ENCODE measurements around the gene ABTB2. TPM values are rescaled to one million over a fixed set of nuclear protein-coding genes. Genes with fewer than 3 reads are reported as not detected.

The ABTB2 gene
- total RNA-seq, 1 experiment from 2014 or later: 3.1 TPM

DNA sequence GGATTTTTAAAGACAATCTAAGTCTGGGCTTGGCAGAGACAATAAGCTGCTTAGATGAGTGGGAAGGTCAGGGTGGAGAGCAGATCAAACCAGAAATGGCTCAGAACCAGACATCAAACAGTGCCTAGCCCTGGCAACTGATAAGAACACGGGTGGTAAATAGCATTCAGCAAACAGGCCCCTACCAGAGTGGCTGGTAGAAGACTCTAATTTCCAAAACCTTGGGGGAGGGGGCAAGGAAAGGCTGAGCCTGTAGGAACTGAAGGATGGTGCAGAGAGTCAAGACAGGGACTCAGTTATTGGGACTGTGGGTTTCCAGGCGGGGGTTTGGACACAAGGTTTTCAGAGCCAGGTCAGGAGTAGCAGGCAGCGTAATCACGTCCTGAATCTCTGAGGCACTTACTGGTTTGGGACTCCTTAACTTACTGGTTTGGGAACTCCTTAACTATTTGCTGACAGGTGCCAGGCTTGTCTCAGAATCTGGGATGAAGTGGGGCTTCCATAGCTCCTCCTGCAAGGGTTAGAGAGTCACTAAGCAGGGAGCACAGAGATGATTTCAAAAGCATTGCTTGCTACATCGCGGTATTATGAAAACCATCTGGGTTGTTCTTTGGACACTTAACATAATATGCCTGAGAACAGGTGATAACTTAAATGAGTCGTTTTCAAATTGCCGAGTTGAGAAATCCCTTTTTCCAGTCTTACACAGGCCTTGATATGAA is 5.7 kb upstream of the ABTB2 start:
- H3K27me3 Mint-ChIP-seq (ENCODE audit: insufficient read depth, unreplicated experiment): no peaks in the 10 kb centered on the region
- DNase-seq (ENCODE audit: unreplicated experiment): no peak
- H3K9me3 Mint-ChIP-seq (ENCODE audit: unreplicated experiment): no peaks in the 10 kb centered on the region
- H3K27ac Mint-ChIP-seq (ENCODE audit: low read depth, unreplicated experiment): no peak overlapping the region
- intact Hi-C loops (cut with micrococcal nuclease): no loop called here
- TF ChIP-seq, protein P1, sequence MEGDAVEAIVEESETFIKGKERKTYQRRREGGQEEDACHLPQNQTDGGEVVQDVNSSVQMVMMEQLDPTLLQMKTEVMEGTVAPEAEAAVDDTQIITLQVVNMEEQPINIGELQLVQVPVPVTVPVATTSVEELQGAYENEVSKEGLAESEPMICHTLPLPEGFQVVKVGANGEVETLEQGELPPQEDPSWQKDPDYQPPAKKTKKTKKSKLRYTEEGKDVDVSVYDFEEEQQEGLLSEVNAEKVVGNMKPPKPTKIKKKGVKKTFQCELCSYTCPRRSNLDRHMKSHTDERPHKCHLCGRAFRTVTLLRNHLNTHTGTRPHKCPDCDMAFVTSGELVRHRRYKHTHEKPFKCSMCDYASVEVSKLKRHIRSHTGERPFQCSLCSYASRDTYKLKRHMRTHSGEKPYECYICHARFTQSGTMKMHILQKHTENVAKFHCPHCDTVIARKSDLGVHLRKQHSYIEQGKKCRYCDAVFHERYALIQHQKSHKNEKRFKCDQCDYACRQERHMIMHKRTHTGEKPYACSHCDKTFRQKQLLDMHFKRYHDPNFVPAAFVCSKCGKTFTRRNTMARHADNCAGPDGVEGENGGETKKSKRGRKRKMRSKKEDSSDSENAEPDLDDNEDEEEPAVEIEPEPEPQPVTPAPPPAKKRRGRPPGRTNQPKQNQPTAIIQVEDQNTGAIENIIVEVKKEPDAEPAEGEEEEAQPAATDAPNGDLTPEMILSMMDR (IDR thresholded peaks at IDR 0.05; ENCODE audit: unreplicated experiment): no peak
- ChIA-PET POLR2A (no interaction called here), CTCF (interaction anchor here (0.5 to 9.8 kb wide), 9 partner anchors 13 to 190 kb away, joined by 3 to 158 read pairs (median 5); no protein-coding TSS in a partner anchor)
- no TSS peak for BruUV-seq (replicated peaks)
- H3K36me3 Mint-ChIP-seq (ENCODE audit: insufficient read depth, unreplicated experiment): no peaks in the 10 kb centered on the region
- H3K4me1 Mint-ChIP-seq (ENCODE audit: insufficient read depth, unreplicated experiment): peaks cover 8% of the 10 kb centered on the region
- no peak overlapping the region for H3K4me3 Mint-ChIP-seq (ENCODE audit: unreplicated experiment)

DNA sequence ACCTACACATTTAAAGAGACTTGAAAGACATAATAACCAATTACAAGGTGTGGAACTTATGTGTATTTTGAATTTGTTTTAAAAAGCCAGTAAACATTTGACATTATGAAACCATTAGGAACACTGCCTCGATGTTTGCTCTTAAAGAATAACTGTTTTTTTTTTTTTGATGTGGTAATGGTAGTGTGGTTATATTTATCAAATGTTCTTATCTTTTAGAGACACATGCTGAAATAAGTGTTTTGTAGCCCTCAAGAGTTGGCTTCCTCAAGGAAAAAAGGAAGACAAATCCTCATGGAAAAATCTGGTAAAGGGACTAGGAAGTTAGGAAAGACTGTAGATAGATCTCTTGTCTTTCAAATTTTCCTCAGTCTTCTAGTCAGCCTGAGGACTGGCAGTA is 2.2 kb upstream of the ABTB2 start:
- no peaks in the 10 kb centered on the region for H3K36me3 Mint-ChIP-seq (ENCODE audit: insufficient read depth, unreplicated experiment)
- BruUV-seq (replicated peaks): no TSS peak

DNA sequence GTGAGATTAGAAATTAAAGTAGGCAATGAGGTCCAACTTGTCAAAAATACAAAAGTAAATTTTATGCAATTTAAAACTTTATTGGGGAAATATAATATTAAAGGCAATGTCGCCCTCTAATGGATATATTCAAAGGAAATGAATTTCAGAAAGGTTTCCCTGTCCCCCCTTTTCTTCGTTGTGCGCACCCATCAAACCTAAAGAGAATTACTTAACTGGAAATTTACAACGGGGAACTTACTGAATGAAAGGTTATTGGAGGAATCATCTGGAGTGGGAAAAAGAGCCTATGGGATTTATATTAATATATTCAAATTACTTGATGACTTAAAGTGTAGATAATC is 1.7 kb upstream of the ABTB2 start:
- POLR2A ChIA-PET: no interaction called here
- no TSS peak for BruUV-seq (replicated peaks)
- DNase-seq (ENCODE audit: unreplicated experiment): no peak

More for the DNA sequence above, 2.2 kb upstream of the ABTB2 start:
- TF ChIP-seq, protein P1 (IDR thresholded peaks at IDR 0.05; ENCODE audit: unreplicated experiment): no peak
- no peak overlapping the region for H3K27ac Mint-ChIP-seq (ENCODE audit: low read depth, unreplicated experiment)
- no peak for DNase-seq (ENCODE audit: unreplicated experiment)
- no peak overlapping the region for H3K4me3 Mint-ChIP-seq (ENCODE audit: unreplicated experiment)
- ChIA-PET CTCF (interaction anchor here (1.1 to 4.5 kb wide), 3 partner anchors 16 to 186 kb away, joined by 3 to 62 read pairs (median 10); no protein-coding TSS in a partner anchor), POLR2A (no interaction called here)
- no peaks in the 10 kb centered on the region for H3K27me3 Mint-ChIP-seq (ENCODE audit: insufficient read depth, unreplicated experiment)
- peaks cover 8% of the 10 kb centered on the region for H3K4me1 Mint-ChIP-seq (ENCODE audit: insufficient read depth, unreplicated experiment)
- no peaks in the 10 kb centered on the region for H3K9me3 Mint-ChIP-seq (ENCODE audit: unreplicated experiment)
- intact Hi-C loops (cut with micrococcal nuclease): no loop called here

More for the DNA sequence above, 1.7 kb upstream of the ABTB2 start:
- CTCF ChIA-PET: no interaction called here
- Mint-ChIP-seq H3K36me3 (ENCODE audit: insufficient read depth, unreplicated experiment) (no peaks in the 10 kb centered on the region), H3K27ac (ENCODE audit: low read depth, unreplicated experiment) (no peak overlapping the region), H3K27me3 (ENCODE audit: insufficient read depth, unreplicated experiment) (no peaks in the 10 kb centered on the region), H3K4me3 (ENCODE audit: unreplicated experiment) (peak overlapping the region; percentile 74), H3K9me3 (ENCODE audit: unreplicated experiment) (no peaks in the 10 kb centered on the region), H3K4me1 (ENCODE audit: insufficient read depth, unreplicated experiment) (peaks cover 8% of the 10 kb centered on the region)
- intact Hi-C loops (cut with micrococcal nuclease): loop anchor here (1.0 to 5.0 kb wide), 9 partner anchors 82 to 524 kb away; partner anchors contain the start of gene NAT10
- TF ChIP-seq, protein P1 (IDR thresholded peaks at IDR 0.05; ENCODE audit: unreplicated experiment): peak; percentile 41

Measured in MCF 10A (cell line).